Endodermal cell (in vitro differentiated cells): ENCODE measurements around the gene CLEC16A. TPM values are rescaled to one million over a fixed set of nuclear protein-coding genes. Genes with fewer than 3 reads are reported as not detected.

Experiments
- DNase-seq: peaks from one replicate; pipeline ENCODE4 v3.0.0-alpha.2; 2017
- H3K27ac ChIP-seq: 2 replicates; pipeline ENCODE4 v1.5.1; 2013; ENCODE audit warnings: mild to moderate bottlenecking, low read depth, low read length, moderate library complexity
- H3K27me3 ChIP-seq: 2 replicates; pipeline ENCODE4 v1.6.1; 2013; ENCODE audit warnings: mild to moderate bottlenecking, low read length, moderate library complexity; ENCODE audit not compliant: insufficient read depth, control insufficient read depth, poor library complexity, severe bottlenecking
- H3K36me3 ChIP-seq: 2 replicates; pipeline ENCODE4 v1.7.0; 2013; ENCODE audit warnings: mild to moderate bottlenecking, low read length, moderate library complexity; ENCODE audit not compliant: control insufficient read depth, insufficient read depth
- H3K4me1 ChIP-seq: one replicate; pipeline ENCODE4 v1.7.0; 2013; ENCODE audit warnings: low read length; ENCODE audit not compliant: control insufficient read depth, insufficient read depth
- H3K4me3 ChIP-seq: 2 replicates; pipeline ENCODE4 v1.5.1; 2013; ENCODE audit warnings: mild to moderate bottlenecking, low read length, moderate library complexity
- H3K9ac ChIP-seq: 2 replicates; pipeline ENCODE4 v1.6.1; 2013; ENCODE audit warnings: mild to moderate bottlenecking, low read length, moderate library complexity; ENCODE audit not compliant: poor library complexity, severe bottlenecking; ENCODE audit errors: extremely low read depth
- H3K9me3 ChIP-seq: 2 replicates; pipeline ENCODE4 v1.6.1; 2013; ENCODE audit warnings: mild to moderate bottlenecking, low read length, moderate library complexity; ENCODE audit not compliant: control insufficient read depth
- H3K27ac Mint-ChIP-seq: 2 replicates; pipeline ENCODE4 v1.8.0; 2020; ENCODE audit warnings: mixed read lengths
- H3K27me3 Mint-ChIP-seq: 2 replicates; pipeline ENCODE4 v1.8.0; 2021; ENCODE audit warnings: mild to moderate bottlenecking, mixed read lengths; ENCODE audit not compliant: insufficient read depth
- H3K36me3 Mint-ChIP-seq: 2 replicates; pipeline ENCODE4 v1.8.0; 2020; ENCODE audit warnings: low read depth, mixed read lengths
- H3K4me1 Mint-ChIP-seq: 2 replicates; pipeline ENCODE4 v1.8.0; 2020; ENCODE audit warnings: mixed read lengths
- H3K4me3 Mint-ChIP-seq: 2 replicates; pipeline ENCODE4 v1.8.0; 2020; ENCODE audit warnings: mild to moderate bottlenecking, moderate library complexity, mixed read lengths
- H3K9me3 Mint-ChIP-seq: 2 replicates; pipeline ENCODE4 v1.8.0; 2020; ENCODE audit warnings: mild to moderate bottlenecking, mixed read lengths
- WGBS, 2 experiments: methylation state at CpG; one replicate each; pipeline versions ENCODE4 v1.1.5 to v1.1.7; 2013; ENCODE audit warnings: missing lambda C conversion rate in 2 of 2, mixed read lengths in 1 of 2; ENCODE audit not compliant: insufficient coverage in 1 of 2, insufficient read length in 1 of 2; 5-methylcytosine and 5-hydroxymethylcytosine counted together
- total RNA-seq, 2 donors: library from RNA; stranded (reverse); fragmentation: NEBNext Ultra II Directional in 1 of 2; extraction: Animal tissue kit (Norgen Biotek cat#: 25700) in 1 of 2; gene quantifications; 2 replicates in 1 of 2; 3 replicates in 1 of 2; pipeline ENCODE4 v1.2.1, GENCODE V29; 2021
- TF ChIP-seq, protein P1 (sequence below): fragments of 200-600 bp; sonication (generic); conservative IDR thresholded peaks from 2 replicates; pipeline ENCODE4 v1.5.0; 2021; ENCODE audit warnings: antibody characterized with exemption, mild to moderate bottlenecking

The CLEC16A gene
- total RNA-seq, 2 donors from 2014 or later: 19.5 to 28.3 TPM

DNA sequence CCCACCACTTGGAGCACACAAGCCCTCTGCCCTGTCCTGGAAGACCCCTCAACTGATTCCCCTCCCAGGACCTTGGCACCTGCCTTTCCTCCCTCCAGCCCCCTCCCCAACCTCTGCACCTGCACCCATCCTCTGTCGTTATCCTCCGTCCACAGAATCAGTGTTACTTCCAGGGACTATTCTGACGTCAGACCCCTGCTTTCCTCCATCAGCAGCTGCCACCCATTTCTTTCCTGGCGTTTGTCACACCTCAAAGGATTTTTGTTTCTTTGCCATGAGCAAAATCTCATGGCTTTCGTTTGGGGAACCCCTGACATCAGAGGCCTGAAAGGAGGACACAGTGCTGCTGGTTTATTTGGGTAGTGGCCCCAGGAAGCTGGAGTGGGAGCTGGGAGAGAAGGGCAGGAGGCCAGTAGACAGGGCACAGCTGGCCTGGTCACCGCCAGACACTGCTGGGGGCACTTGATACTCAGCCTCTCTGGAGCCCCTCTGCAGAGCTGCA, 243.2 kb downstream of the CLEC16A start:
- H3K36me3 Mint-ChIP-seq: no peaks in the 10 kb centered on the region
- no peak overlapping the region for H3K27ac ChIP-seq
- H3K27ac Mint-ChIP-seq: no peak overlapping the region
- no peak overlapping the region for H3K9ac ChIP-seq
- H3K4me3 ChIP-seq: no peak overlapping the region
- no peaks in the 10 kb centered on the region for H3K9me3 ChIP-seq
- no peaks in the 10 kb centered on the region for H3K4me1 ChIP-seq
- no peaks in the 10 kb centered on the region for H3K36me3 ChIP-seq
- no peak for DNase-seq
- peaks cover 2% of the 10 kb centered on the region for H3K4me1 Mint-ChIP-seq
- TF ChIP-seq, protein P1, sequence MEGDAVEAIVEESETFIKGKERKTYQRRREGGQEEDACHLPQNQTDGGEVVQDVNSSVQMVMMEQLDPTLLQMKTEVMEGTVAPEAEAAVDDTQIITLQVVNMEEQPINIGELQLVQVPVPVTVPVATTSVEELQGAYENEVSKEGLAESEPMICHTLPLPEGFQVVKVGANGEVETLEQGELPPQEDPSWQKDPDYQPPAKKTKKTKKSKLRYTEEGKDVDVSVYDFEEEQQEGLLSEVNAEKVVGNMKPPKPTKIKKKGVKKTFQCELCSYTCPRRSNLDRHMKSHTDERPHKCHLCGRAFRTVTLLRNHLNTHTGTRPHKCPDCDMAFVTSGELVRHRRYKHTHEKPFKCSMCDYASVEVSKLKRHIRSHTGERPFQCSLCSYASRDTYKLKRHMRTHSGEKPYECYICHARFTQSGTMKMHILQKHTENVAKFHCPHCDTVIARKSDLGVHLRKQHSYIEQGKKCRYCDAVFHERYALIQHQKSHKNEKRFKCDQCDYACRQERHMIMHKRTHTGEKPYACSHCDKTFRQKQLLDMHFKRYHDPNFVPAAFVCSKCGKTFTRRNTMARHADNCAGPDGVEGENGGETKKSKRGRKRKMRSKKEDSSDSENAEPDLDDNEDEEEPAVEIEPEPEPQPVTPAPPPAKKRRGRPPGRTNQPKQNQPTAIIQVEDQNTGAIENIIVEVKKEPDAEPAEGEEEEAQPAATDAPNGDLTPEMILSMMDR: no peak
- WGBS, 2 experiments: 67 to 85% methylated on average over 2 to 6 of the region's 6 CpGs
- H3K27me3 Mint-ChIP-seq: peaks cover 2% of the 10 kb centered on the region
- H3K4me3 Mint-ChIP-seq: no peak overlapping the region
- H3K27me3 ChIP-seq: no peaks in the 10 kb centered on the region
- H3K9me3 Mint-ChIP-seq: no peaks in the 10 kb centered on the region

DNA sequence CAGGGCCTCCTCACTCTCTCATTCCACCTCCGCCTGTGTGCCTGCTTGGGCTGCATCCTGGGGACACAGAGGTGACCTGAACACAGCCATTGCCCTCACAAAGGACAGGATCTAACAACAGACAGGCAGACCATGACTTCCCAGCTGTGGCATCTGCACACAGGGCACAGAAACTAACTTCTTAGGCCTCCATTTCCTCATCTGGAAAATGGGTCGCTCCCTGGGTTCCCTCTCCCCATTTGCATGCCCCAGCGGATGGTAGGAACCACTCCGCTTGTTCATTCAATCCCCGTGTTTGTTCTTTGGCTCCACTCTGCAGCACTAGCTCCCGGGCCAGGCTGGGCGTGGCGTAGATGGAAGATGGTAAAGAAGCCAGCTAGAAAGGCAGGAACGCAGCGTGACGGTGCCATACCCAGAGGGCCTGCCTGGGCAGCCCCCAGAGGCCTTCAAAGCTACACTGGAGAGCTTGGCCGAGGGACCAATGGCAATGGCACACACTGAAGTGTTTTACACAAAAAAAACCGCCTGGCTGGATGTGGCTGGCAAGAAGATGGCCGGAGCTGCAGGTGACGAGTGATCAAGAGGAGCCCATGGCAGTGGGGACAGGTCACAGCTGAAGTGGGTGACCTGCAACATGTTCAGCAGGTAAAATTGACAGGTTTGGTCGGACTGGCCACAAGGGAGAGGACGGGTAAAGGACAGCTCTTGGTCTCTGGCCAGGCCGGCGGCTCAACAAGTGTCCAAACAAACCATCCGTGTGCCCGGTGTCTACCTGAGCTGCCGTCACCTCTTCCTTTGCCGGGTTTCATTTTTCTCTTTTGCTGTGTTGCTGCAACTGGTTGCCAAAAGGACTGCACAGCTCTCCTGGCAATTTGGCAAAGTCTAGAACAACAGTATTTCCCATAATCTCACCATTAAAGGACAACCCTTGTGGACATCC, 244.7 kb downstream of the CLEC16A start:
- DNase-seq: no peak
- Histone ChIP-seq H3K36me3 (no peaks in the 10 kb centered on the region), H3K27ac (no peak overlapping the region), H3K4me1 (no peaks in the 10 kb centered on the region), H3K4me3 (no peak overlapping the region), H3K9ac (no peak overlapping the region), H3K27me3 (no peaks in the 10 kb centered on the region), H3K9me3 (no peaks in the 10 kb centered on the region)
- no peak overlapping the region for H3K4me3 Mint-ChIP-seq
- peaks cover 2% of the 10 kb centered on the region for H3K27me3 Mint-ChIP-seq
- no peak overlapping the region for H3K27ac Mint-ChIP-seq
- H3K9me3 Mint-ChIP-seq: no peaks in the 10 kb centered on the region
- no peaks in the 10 kb centered on the region for H3K4me1 Mint-ChIP-seq
- H3K36me3 Mint-ChIP-seq: no peaks in the 10 kb centered on the region
- WGBS, 2 experiments: 91 to 93% methylated on average over 16 to 23 of the region's 23 CpGs
- TF ChIP-seq, protein P1: no peak

DNA sequence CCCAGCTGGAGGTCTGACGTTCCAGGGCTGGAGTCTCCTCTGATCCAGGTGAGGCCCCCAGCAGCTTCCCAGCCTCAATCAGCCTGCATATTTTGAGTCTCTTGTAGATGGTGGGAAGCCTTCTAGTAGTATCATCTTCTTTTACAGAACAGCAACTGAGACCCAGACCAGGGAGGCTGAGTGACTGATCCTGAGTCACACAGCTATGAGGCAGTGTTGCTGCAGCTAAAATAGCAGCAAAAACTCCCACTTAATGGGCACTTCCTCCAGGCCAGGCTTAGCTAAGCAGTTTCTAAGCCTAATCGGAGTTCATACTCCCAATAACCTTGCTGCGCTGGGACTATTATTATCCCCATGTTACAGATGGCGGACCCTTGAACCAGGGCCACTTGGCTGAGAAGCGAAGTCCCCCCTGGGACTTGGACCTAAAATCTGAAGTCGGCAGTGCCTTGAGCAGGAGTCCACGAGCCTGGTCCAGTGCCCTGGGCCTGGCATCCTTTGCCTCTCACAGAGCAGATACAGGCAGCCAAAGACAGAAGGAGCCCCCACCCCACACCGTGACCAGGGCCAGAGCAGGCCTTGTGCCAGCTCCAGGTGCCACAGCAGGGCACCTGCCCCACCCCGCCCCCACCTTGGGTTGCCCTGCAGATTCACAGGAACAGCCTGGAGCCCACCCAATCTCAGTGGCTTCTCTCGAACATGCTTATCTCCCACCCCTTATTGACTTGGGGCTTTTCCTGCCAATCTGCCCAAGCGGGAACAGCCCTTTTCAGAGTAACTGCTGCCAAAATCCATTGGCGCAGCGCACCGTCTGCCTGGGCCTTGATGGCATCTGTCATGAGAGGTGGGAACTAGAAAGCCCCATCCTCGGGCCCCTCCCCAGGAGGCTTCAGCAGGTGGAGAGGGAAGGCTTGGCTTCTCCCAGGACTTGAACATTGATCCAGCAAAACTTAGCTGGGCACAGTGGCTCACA, 246.5 kb downstream of the CLEC16A start:
- H3K27ac Mint-ChIP-seq: no peak overlapping the region

More for the DNA sequence above, 246.5 kb downstream of the CLEC16A start:
- Mint-ChIP-seq H3K9me3 (no peaks in the 10 kb centered on the region), H3K36me3 (no peaks in the 10 kb centered on the region), H3K4me3 (no peak overlapping the region), H3K4me1 (no peaks in the 10 kb centered on the region), H3K27me3 (peaks cover 4% of the 10 kb centered on the region)
- H3K4me1 ChIP-seq: no peaks in the 10 kb centered on the region
- no peaks in the 10 kb centered on the region for H3K36me3 ChIP-seq
- no peak overlapping the region for H3K9ac ChIP-seq
- H3K9me3 ChIP-seq: no peaks in the 10 kb centered on the region
- no peak overlapping the region for H3K4me3 ChIP-seq
- H3K27me3 ChIP-seq: no peaks in the 10 kb centered on the region
- TF ChIP-seq, protein P1: no peak
- no peak overlapping the region for H3K27ac ChIP-seq
- WGBS, 2 experiments: 91 to 93% methylated on average over 9 to 15 of the region's 15 CpGs
- DNase-seq: no peak
